Left cardiac atrium (tissue), 4 donors: ENCODE measurements around the gene PSORS1C2. TPM values are rescaled to one million over a fixed set of nuclear protein-coding genes. Genes with fewer than 3 reads are reported as not detected.
A peak's percentile ranks its signal among the peaks of the same experiment; 100 is the strongest.

Experiments used
- ATAC-seq, 2 donors: fragments of 200-7000 bp; cut with Tn5 transposase; one replicate each; pipeline ENCODE4 v1.9.1; 2020; ENCODE audit warnings: mild to moderate bottlenecking in 2 of 2, moderate library complexity in 2 of 2
- DNase-seq: peaks from one replicate; pipeline ENCODE4 v3.0.0-alpha.2; 2020
- intact Hi-C, 2 donors: fragments of 100-400 bp; cut with DNase I; formaldehyde crosslinking; loops; one replicate each; pipeline versions ENCODE4 v1.14.1 to v1.15.1; 2022 to 2023
- total RNA-seq, 2 donors: library from RNA; stranded (reverse); fragmentation: NEBNext Ultra II Directional; extraction: Animal tissue kit (Norgen Biotek cat#: 25700); gene quantifications; one replicate each; pipeline ENCODE4 v1.2.1, GENCODE V29; 2021
- donor health status: DM: no; HTN: yes; CAD: no.
- donor health status: DM: no; HTN: yes; CAD: no; lungs with severe emphysema.
- donor health status: DM: yes; HTN: yes; CAD: no.
- donor health status: Dilated cardiomyopathy.

The PSORS1C2 gene
- total RNA-seq, 2 donors from 2014 or later, result not detected

- intact Hi-C loops, result no loop called here
- no peak for DNase-seq
- no peak for ATAC-seq
Measured at GRCh38 chr6:31144970-31145340, 6.1 kb upstream of the PSORS1C2 start.

- no peak for DNase-seq
- intact Hi-C loops, result no loop called here
- no peak for ATAC-seq
Measured at GRCh38 chr6:31144296-31144969, 5.6 kb upstream of the PSORS1C2 start.

- intact Hi-C loops, result no loop called here
- ATAC-seq (peak; percentile 55 to 90), DNase-seq (peak; percentile 81)
Measured at GRCh38 chr6:31143148-31143547, 4.3 kb upstream of the PSORS1C2 start.

GRCh38 chr6:31142361-31142761 lies 3.5 kb upstream of the PSORS1C2 start:
- intact Hi-C loops, result no loop called here
- ATAC-seq, result peak in 1 of 2 donors; percentile 19
- DNase-seq, result no peak

- intact Hi-C loops, result no loop called here
- ATAC-seq, result no peak
- no peak for DNase-seq
Measured at GRCh38 chr6:31140643-31141042, 1.8 kb upstream of the PSORS1C2 start.

- ATAC-seq (no peak), DNase-seq (no peak)
- intact Hi-C loops, result loop anchor here (2.0 to 5.0 kb wide), 2 partner anchors 53 to 228 kb away; no protein-coding TSS in a partner anchor
Measured at GRCh38 chr6:31139599-31139998, 733 bp upstream of the PSORS1C2 start.

GRCh38 chr6:31135710-31136109 lies 3.2 kb downstream of the PSORS1C2 start:
- intact Hi-C loops, result loop anchor here (2.0 to 5.0 kb wide), 2 partner anchors 57 to 232 kb away; no protein-coding TSS in a partner anchor
- ATAC-seq (no peak), DNase-seq (no peak)

GRCh38 chr6:31132806-31133205 lies 6.1 kb downstream of the PSORS1C2 start:
- DNase-seq (no peak), ATAC-seq (no peak)
- intact Hi-C loops, result no loop called here

- intact Hi-C loops, result no loop called here
- ATAC-seq (no peak), DNase-seq (no peak)
Measured at GRCh38 chr6:31131595-31131994, 7.3 kb downstream of the PSORS1C2 start.

- ATAC-seq, result no peak
- intact Hi-C loops, result no loop called here
- no peak for DNase-seq
Measured at GRCh38 chr6:31130751-31131150, 8.1 kb downstream of the PSORS1C2 start.

- no peak for DNase-seq
- intact Hi-C loops, result no loop called here
- no peak for ATAC-seq
Measured at GRCh38 chr6:31129130-31129529, 9.7 kb downstream of the PSORS1C2 start.

- DNase-seq (peak; percentile 60), ATAC-seq (no peak)
- intact Hi-C loops, result no loop called here
Measured at GRCh38 chr6:31128093-31128676, 10.7 kb downstream of the PSORS1C2 start.

GRCh38 chr6:31126396-31127175 lies 12.3 kb downstream of the PSORS1C2 start:
- intact Hi-C loops, result no loop called here
- ATAC-seq (peak in 1 of 2 donors; percentile 48), DNase-seq (no peak)

GRCh38 chr6:31125586-31126363 lies 13.1 kb downstream of the PSORS1C2 start:
- DNase-seq, result peak; percentile 58
- intact Hi-C loops, result no loop called here

GRCh38 chr6:31125162-31125561 lies 13.7 kb downstream of the PSORS1C2 start:
- intact Hi-C loops, result no loop called here
- peak; percentile 49 for DNase-seq
- ATAC-seq, result peak; percentile 8 to 57

More at GRCh38 chr6:31125586-31126363, 13.1 kb downstream of the PSORS1C2 start:
- ATAC-seq, result peak; percentile 62 to 69

GRCh38 chr6:31122791-31123706 lies 15.8 kb downstream of the PSORS1C2 start:
- peak; percentile 71 to 75 for ATAC-seq
- DNase-seq, result peak; percentile 84
- intact Hi-C loops, result no loop called here

- no peak for ATAC-seq
- intact Hi-C loops, result no loop called here
- no peak for DNase-seq
Measured at GRCh38 chr6:31121131-31121790, 17.6 kb downstream of the PSORS1C2 start.
